PFSK-1 (cell line): ENCODE results near the gene VARS1.

Experiments used
- POLR2AphosphoS5 ChIP-seq: IDR thresholded peaks from 2 replicates; pipeline ENCODE4 v1.6.1; 2012; ENCODE audit warnings: low read depth, mild to moderate bottlenecking, control low read depth, low read length, moderate library complexity
- TF ChIP-seq, protein P1 (sequence below), 2 experiments: IDR thresholded peaks; 2 replicates each; pipeline versions ENCODE4 v1.6.1 to v1.8.0; 2011 to 2012; ENCODE audit warnings: low read depth in 2 of 2, low read length in 2 of 2, control low read depth in 1 of 2, inconsistent platforms in 1 of 2, mild to moderate bottlenecking in 1 of 2, moderate library complexity in 1 of 2; ENCODE audit not compliant: insufficient read depth in 1 of 2

DNA sequence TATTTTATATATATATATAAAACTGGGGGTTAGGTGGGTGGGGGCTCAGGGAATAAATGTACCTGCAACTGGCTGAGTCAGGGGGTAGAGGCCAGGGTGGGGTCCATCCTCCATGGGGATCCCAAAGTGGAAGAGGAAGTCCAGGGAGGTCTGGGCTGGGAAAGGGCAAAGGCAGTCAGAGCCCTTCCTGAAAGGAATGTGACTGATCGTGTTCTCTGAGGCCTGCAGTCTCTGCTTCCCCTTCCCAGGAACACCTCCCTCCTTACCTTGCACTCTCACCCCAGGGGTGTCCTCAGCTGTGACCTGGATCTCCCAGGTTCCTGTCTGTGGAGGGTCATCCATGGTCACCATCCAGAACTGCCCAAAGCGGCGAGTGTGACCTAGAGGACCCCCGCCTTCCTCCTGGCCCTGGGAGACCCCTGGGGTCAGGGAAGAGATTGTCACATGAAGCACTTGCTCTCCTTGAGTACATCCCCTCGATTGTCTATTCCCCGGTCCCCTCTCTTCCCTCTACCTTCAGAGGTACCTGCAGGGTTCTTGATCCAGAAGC is 28.4 kb downstream of the VARS1 start:
- TF ChIP-seq, protein P1, sequence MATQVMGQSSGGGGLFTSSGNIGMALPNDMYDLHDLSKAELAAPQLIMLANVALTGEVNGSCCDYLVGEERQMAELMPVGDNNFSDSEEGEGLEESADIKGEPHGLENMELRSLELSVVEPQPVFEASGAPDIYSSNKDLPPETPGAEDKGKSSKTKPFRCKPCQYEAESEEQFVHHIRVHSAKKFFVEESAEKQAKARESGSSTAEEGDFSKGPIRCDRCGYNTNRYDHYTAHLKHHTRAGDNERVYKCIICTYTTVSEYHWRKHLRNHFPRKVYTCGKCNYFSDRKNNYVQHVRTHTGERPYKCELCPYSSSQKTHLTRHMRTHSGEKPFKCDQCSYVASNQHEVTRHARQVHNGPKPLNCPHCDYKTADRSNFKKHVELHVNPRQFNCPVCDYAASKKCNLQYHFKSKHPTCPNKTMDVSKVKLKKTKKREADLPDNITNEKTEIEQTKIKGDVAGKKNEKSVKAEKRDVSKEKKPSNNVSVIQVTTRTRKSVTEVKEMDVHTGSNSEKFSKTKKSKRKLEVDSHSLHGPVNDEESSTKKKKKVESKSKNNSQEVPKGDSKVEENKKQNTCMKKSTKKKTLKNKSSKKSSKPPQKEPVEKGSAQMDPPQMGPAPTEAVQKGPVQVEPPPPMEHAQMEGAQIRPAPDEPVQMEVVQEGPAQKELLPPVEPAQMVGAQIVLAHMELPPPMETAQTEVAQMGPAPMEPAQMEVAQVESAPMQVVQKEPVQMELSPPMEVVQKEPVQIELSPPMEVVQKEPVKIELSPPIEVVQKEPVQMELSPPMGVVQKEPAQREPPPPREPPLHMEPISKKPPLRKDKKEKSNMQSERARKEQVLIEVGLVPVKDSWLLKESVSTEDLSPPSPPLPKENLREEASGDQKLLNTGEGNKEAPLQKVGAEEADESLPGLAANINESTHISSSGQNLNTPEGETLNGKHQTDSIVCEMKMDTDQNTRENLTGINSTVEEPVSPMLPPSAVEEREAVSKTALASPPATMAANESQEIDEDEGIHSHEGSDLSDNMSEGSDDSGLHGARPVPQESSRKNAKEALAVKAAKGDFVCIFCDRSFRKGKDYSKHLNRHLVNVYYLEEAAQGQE (IDR thresholded peaks at IDR 0.05; ENCODE audit: insufficient read depth in 1 of 2, low read depth in 2 of 2, low read length in 2 of 2) = no peak
- no peak for TF ChIP-seq POLR2AphosphoS5
